ENCODE data around the gene FYN. TPM values are rescaled to one million over a fixed set of nuclear protein-coding genes. Genes with fewer than 3 reads are reported as not detected.

The FYN gene
- total RNA-seq, 1 donor from 2014 or later: 46.3 TPM

DNA sequence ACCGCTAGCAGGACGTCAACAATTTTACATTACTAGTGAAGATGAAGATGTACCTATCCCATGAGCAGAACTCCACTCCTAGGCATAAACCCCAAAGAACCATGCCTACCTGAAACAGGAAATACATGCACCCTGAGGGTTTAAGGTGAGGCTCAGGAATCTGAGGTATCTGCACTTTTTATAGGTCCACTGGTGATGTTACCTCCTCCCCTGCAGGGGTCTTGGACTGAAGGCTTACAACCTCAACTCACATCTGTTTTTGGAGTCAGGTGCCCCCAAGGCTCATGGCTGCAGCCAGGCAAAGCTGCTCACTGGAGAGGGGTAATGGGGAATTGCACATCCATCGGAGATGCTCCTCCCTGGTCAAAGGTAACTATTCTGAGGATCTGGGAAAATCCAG lies 135.1 kb downstream of the FYN start:
- Histone ChIP-seq H3K27ac (replicated peaks) (no peak overlapping the region), H3K36me3 (no peaks in the 10 kb centered on the region), H3K27me3 (ENCODE audit: low read depth) (no peaks in the 10 kb centered on the region), H3K4me3 (no peak overlapping the region), H3K4me1 (peaks cover 84% of the 10 kb centered on the region), H3K9me3 (replicated peaks) (no peaks in the 10 kb centered on the region)
- intact Hi-C loops (cut with micrococcal nuclease): no loop called here
- DNase-seq: no peak
- TF ChIP-seq, protein P1, sequence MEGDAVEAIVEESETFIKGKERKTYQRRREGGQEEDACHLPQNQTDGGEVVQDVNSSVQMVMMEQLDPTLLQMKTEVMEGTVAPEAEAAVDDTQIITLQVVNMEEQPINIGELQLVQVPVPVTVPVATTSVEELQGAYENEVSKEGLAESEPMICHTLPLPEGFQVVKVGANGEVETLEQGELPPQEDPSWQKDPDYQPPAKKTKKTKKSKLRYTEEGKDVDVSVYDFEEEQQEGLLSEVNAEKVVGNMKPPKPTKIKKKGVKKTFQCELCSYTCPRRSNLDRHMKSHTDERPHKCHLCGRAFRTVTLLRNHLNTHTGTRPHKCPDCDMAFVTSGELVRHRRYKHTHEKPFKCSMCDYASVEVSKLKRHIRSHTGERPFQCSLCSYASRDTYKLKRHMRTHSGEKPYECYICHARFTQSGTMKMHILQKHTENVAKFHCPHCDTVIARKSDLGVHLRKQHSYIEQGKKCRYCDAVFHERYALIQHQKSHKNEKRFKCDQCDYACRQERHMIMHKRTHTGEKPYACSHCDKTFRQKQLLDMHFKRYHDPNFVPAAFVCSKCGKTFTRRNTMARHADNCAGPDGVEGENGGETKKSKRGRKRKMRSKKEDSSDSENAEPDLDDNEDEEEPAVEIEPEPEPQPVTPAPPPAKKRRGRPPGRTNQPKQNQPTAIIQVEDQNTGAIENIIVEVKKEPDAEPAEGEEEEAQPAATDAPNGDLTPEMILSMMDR (IDR thresholded peaks at IDR 0.05; ENCODE audit: borderline replicate concordance): no peak

DNA sequence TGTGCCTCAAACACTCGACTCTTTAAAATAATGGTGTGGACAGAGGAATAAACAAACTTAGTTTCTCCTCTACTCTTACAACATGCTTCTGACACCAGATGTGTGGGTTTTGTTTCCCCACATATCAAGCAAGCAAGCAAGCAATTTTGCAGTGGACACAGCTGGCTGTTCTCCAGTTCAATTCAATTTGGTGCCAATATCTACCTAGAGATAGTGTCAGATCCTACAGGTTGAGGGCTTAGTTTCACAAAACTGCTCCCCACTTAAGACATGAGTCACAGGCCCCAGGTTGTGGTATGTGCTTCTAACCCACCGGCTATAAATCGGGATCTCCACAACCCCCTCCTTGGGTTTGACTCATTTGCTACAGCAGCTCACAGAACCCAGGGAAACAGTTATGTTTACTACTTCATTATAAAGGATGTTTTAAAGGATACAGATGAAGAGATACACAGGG lies 136.2 kb downstream of the FYN start:
- H3K36me3 ChIP-seq: no peaks in the 10 kb centered on the region
- intact Hi-C loops (cut with micrococcal nuclease): no loop called here
- DNase-seq: no peak
- H3K4me3 ChIP-seq: no peak overlapping the region
- peaks cover 77% of the 10 kb centered on the region for H3K4me1 ChIP-seq
- TF ChIP-seq, protein P1 (IDR thresholded peaks at IDR 0.05; ENCODE audit: borderline replicate concordance): no peak
- peak overlapping the region; percentile 4 for H3K27ac ChIP-seq (replicated peaks)
- H3K9me3 ChIP-seq (replicated peaks): peaks cover 11% of the 10 kb centered on the region
- H3K27me3 ChIP-seq (ENCODE audit: low read depth): no peaks in the 10 kb centered on the region

DNA sequence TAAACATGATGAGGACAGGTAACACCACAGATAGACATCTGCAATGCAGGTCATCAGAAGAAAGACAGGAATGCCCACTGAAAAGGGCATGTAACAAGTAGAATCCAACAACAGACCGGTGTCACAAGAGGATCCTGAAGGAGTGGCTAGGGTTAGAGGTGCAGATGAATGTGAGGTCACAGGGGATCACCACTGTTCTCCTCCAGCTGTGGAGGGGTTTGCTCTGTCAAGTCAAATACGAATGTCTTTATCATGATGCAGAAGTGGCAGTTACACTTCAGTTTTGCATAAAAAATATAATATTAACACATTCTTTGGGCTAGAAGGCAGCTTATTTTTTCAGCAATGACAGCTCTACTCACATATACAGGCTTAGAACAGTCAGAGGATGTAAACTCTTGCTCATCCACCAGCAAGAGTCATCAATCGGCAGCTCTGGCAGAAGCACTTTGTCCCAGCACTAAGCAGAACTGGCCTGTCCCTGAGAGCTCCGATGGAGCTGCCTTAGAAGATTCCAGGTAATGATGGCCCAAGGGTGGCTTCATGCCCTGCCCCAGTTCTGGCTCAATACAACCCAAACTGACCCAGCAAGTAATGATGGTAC lies 137.1 kb downstream of the FYN start:
- intact Hi-C loops (cut with micrococcal nuclease): no loop called here
- Histone ChIP-seq H3K36me3 (no peaks in the 10 kb centered on the region), H3K27ac (replicated peaks) (no peak overlapping the region), H3K4me3 (no peak overlapping the region), H3K27me3 (ENCODE audit: low read depth) (no peaks in the 10 kb centered on the region), H3K4me1 (peaks cover 80% of the 10 kb centered on the region), H3K9me3 (replicated peaks) (peaks cover 11% of the 10 kb centered on the region)
- TF ChIP-seq, protein P1 (IDR thresholded peaks at IDR 0.05; ENCODE audit: borderline replicate concordance): no peak
- no peak for DNase-seq

DNA sequence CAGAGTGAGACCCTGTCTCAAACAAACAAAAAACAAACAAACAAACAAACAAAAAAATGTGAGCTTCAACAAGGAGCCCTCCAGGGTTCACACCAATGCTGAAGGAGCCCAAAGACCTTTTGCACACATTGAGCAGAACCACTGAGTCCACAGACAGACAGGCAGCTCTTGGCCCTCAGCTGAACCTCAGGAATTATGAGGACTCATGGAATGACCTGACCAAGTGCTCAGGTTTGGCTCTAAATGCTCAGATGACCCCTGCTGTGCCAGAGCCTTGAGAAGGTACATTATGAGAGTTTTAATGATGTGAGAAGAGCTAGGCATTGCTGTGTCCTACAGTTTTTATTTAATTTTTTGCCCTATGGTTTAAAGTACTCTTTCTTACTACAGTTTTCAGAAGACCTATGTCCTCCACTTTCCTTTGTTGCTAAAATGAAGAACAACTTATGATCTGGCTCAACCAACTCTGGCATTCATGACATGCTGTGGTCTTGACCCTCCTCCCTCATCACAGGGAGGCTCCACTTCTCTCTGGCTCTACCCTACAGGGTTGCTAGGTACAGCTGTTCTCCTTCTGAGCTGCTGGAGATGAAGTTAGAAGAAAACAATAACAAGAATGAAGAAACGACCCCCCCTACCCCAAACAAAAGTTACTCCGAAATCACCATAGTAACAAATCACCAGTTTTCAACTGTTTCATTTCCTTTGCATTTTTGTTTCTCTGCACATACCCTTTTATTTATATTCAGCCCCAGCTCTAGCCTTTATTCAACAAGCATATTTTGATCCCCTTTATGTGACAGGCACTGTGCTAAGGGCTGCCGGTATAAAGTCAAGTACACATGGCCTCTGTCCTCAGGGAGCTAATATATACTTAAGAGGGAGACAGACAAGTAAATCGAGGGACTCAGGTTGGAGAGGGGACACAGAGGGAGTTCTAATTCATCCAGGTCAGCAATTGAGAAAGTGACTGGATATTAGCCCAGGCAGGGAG lies 138.9 kb downstream of the FYN start:
- intact Hi-C loops (cut with micrococcal nuclease): no loop called here
- H3K4me3 ChIP-seq: no peak overlapping the region
- no peak for DNase-seq
- TF ChIP-seq, protein P1 (IDR thresholded peaks at IDR 0.05; ENCODE audit: borderline replicate concordance): no peak
- H3K27me3 ChIP-seq (ENCODE audit: low read depth): no peaks in the 10 kb centered on the region
- H3K9me3 ChIP-seq (replicated peaks): peaks cover 11% of the 10 kb centered on the region
- no peak overlapping the region for H3K27ac ChIP-seq (replicated peaks)
- H3K36me3 ChIP-seq: no peaks in the 10 kb centered on the region
- peaks cover 77% of the 10 kb centered on the region for H3K4me1 ChIP-seq

DNA sequence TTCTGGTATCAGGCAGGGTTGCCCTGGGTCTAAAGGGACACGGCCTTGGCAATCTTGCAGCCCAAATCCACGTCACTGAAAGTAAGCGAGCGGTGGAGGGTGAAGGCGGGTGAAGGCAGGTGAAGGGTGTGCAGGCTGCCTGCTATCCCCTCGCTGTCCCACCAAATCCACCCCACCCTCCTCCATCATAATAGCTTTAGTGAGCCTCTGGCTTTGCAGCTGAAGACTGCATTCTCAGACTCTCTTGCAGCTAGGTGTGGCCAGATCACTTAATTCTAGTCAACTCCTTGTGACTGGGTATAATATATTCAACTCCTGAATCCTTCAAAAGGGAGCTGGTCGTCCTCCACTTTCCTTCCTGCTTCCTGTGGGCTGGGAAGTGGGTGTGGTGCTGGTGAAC lies 140.9 kb downstream of the FYN start:
- TF ChIP-seq, protein P1 (IDR thresholded peaks at IDR 0.05; ENCODE audit: borderline replicate concordance): no peak
- H3K4me3 ChIP-seq: no peak overlapping the region
- peaks cover 70% of the 10 kb centered on the region for H3K4me1 ChIP-seq
- H3K27me3 ChIP-seq (ENCODE audit: low read depth): no peaks in the 10 kb centered on the region
- intact Hi-C loops (cut with micrococcal nuclease): no loop called here
- no peaks in the 10 kb centered on the region for H3K36me3 ChIP-seq
- no peak overlapping the region for H3K27ac ChIP-seq (replicated peaks)
- peaks cover 11% of the 10 kb centered on the region for H3K9me3 ChIP-seq (replicated peaks)
- no peak for DNase-seq

All from left ventricle myocardium inferior (tissue), 1 donor.